Fibroblast of lung (primary cell): ENCODE results near the gene HRH3.

Source experiments
- EZH2 ChIP-seq: IDR thresholded peaks from 2 replicates; pipeline ENCODE4 v1.5.1; 2012; ENCODE audit warnings: low read length, control low read depth, mild to moderate bottlenecking; ENCODE audit errors: missing control alignments
- TF ChIP-seq, protein P1 (sequence below), 2 donors: IDR thresholded peaks in 1 of 2; conservative IDR thresholded peaks in 1 of 2; 1 replicate in 1 of 2; 2 replicates in 1 of 2; pipeline ENCODE4 v1.5.1; 2011 to 2012; ENCODE audit warnings: low read length in 2 of 2, control low read depth in 1 of 2, inconsistent platforms in 1 of 2, low read depth in 1 of 2, mild to moderate bottlenecking in 1 of 2

DNA sequence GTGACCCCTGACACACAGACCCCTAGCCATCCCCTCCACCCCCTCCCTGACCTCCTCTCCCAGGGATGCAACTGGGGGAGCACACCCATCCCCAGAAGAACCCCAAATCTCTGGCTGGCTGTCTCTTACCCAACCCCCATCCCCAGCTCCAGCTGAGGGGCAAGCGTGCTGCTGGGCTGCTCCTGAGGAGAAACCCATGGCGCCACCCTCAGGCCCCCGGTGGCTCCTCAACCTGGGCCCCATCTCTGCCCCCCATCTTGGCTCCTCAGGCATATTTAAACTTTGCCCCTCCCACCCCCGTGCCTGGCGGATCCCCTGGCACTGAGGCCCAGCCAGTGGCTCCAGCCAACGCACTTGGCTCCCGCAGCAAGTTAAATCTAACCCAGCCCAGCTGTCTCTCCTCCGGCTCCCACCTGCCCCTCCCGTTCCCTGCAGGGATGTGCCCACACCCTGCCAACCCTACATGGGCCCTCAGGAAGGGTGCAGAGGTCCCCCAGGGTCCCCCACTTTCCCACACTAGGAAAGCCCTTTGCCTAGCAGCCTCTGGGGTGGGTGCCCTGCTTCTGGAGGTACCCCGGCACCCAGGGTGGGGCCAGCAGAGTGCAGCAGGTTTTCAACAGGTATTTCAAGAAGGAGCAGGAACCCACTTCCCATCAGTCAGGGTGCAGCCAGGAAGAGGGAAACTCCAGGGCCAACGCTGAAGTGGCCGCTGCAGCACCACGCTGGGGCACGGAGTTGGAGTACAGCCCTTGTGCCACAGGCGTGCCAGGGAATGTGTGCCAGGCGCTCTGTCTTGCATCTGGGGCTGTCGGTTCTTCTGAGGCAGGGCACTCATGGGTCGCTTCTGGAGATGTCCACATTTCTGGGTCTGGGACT is 12.9 kb upstream of the HRH3 start:
- TF ChIP-seq, protein P1, sequence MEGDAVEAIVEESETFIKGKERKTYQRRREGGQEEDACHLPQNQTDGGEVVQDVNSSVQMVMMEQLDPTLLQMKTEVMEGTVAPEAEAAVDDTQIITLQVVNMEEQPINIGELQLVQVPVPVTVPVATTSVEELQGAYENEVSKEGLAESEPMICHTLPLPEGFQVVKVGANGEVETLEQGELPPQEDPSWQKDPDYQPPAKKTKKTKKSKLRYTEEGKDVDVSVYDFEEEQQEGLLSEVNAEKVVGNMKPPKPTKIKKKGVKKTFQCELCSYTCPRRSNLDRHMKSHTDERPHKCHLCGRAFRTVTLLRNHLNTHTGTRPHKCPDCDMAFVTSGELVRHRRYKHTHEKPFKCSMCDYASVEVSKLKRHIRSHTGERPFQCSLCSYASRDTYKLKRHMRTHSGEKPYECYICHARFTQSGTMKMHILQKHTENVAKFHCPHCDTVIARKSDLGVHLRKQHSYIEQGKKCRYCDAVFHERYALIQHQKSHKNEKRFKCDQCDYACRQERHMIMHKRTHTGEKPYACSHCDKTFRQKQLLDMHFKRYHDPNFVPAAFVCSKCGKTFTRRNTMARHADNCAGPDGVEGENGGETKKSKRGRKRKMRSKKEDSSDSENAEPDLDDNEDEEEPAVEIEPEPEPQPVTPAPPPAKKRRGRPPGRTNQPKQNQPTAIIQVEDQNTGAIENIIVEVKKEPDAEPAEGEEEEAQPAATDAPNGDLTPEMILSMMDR (conservative IDR thresholded peaks at IDR 0.05 in 1 of 2, IDR thresholded peaks at IDR 0.05 in 1 of 2; ENCODE audit: low read depth in 1 of 2, low read length in 2 of 2) = no peak
- no peak for TF ChIP-seq EZH2
